H7 (cell line): ENCODE measurements around the gene COX7A2L. TPM values are rescaled to one million over a fixed set of nuclear protein-coding genes. Genes with fewer than 3 reads are reported as not detected.

ENCODE experiments used
- DNase-seq: peaks from one replicate; pipeline ENCODE4 v3.0.0; 2012
- H3K27me3 ChIP-seq: 2 replicates; pipeline ENCODE4 v1.6.0; 2011; ENCODE audit warnings: mild to moderate bottlenecking, low read length; ENCODE audit not compliant: control insufficient read depth, insufficient read depth
- H3K36me3 ChIP-seq: replicated peaks from 2 replicates; pipeline ENCODE4 v1.5.1; 2011; ENCODE audit warnings: low read length; ENCODE audit not compliant: control insufficient read depth, insufficient read depth
- H3K4me3 ChIP-seq: 2 replicates; pipeline ENCODE4 v1.5.1; 2011; ENCODE audit warnings: low read depth, mild to moderate bottlenecking, control low read depth, low read length, moderate library complexity; ENCODE audit not compliant: insufficient read depth
- total RNA-seq: library from RNA; depleted of rRNA; stranded (reverse); fragments of >200 nt; shearing (Covaris generic); gene quantifications from 2 replicates; pipeline ENCODE4 v1.2.3, GENCODE V29; 2014; rRNA removed

Gene COX7A2L
- total RNA-seq, 1 experiment from 2014 or later = 154 TPM

DNA sequence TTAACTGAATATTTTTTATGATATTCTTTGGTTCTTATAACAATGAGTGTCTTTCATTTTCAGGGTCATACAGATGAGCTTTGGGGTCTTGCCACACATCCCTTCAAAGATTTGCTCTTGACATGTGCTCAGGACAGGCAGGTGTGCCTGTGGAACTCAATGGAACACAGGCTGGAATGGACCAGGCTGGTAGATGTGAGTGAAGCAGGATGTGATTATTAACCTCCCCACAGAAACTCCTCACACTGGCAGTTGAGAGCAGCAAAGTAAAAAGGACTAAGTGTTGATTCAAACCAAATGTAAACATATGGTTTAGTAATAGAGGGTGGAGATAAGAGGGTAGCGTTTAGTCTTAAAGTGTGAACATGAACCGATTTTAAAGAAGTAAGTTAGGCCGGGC lies 57.8 kb downstream of the COX7A2L start:
- H3K4me3 ChIP-seq = no peak overlapping the region
- peaks cover 7% of the 10 kb centered on the region for H3K36me3 ChIP-seq
- no peak for DNase-seq
- no peaks in the 10 kb centered on the region for H3K27me3 ChIP-seq

DNA sequence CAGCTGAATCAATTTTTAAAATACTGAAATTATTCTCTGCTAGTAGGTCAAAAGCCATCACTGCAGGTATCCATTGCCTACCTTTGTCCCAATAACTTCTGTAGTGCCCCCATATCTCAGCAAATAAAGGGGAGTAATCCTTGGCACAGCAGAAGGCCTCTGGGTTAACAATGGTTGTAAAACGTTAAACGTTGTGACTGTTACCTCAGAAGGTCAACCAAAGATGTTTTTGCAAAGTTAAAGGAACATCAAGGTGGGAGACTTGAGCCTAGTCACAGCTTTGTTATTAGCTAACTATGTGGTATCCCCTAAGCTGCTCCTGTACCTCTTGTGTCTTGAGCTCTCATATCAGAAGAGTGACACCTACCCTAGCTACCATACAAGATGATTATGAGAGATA lies 60.5 kb downstream of the COX7A2L start:
- DNase-seq = no peak
- no peak overlapping the region for H3K4me3 ChIP-seq
- peaks cover 12% of the 10 kb centered on the region for H3K36me3 ChIP-seq
- H3K27me3 ChIP-seq = no peaks in the 10 kb centered on the region

Other genes with a start within 250 kb of the COX7A2L start
- gene EML4, start 191.9 kb downstream of the COX7A2L start, total RNA-seq = 61.1 and 90.4 TPM in 2 replicates
- 2.7 and 5.4 TPM in 2 replicates for gene KCNG3, start 132.8 kb upstream of the COX7A2L start, total RNA-seq
- gene MTA3, start 207.4 kb upstream of the COX7A2L start, total RNA-seq = 51.8 and 59.6 TPM in 2 replicates